HepG2 (cell line): Measurements from ENCODE around the gene FOXD2. TPM values are rescaled to one million over a fixed set of nuclear protein-coding genes. Genes with fewer than 3 reads are reported as not detected.
A peak's percentile ranks its signal among the peaks of the same experiment; 100 is the strongest.

Experiments used
- GTF3A ChIP-seq: sonication (generic); formaldehyde crosslinking; conservative IDR thresholded peaks from 2 replicates; pipeline ENCODE4 v1.4.0; 2020; ENCODE audit warnings: mild to moderate bottlenecking, missing genetic modification reagents
- HDAC1 ChIP-seq: sonication (generic); formaldehyde crosslinking; IDR thresholded peaks from 2 replicates; pipeline ENCODE4 v1.5.1; 2020; ENCODE audit warnings: mild to moderate bottlenecking, missing genetic modification reagents
- KLF15 ChIP-seq: sonication (generic); formaldehyde crosslinking; IDR thresholded peaks from 2 replicates; pipeline ENCODE4 v1.8.1; 2023; ENCODE audit warnings: borderline replicate concordance, mild to moderate bottlenecking, inconsistent platforms, missing genetic modification reagents, mixed read lengths
- KLF6 ChIP-seq: IDR thresholded peaks from 2 replicates; pipeline ENCODE4 v1.8.0; 2016; ENCODE audit warnings: missing biosample characterization, missing genetic modification reagents
- MAZ ChIP-seq, 2 experiments: sonication (generic) in 1 of 2; formaldehyde crosslinking in 1 of 2; IDR thresholded peaks; 2 replicates each; pipeline versions ENCODE4 v1.5.0 to v1.6.1; 2012 to 2020; ENCODE audit warnings: low read depth in 2 of 2, mild to moderate bottlenecking in 2 of 2, borderline replicate concordance in 1 of 2, improper control_type of control experiment in 1 of 2, low read length in 1 of 2, missing genetic modification reagents in 1 of 2, moderate library complexity in 1 of 2
- NFE2 ChIP-seq: sonication (generic); formaldehyde crosslinking; IDR thresholded peaks from 2 replicates; pipeline ENCODE4 v1.4.0; 2020; ENCODE audit warnings: missing genetic modification reagents
- NFRKB ChIP-seq: fragments of 450-650 bp; IDR thresholded peaks from 2 replicates; pipeline ENCODE4 v1.6.1; 2017
- PCBP2 ChIP-seq: fragments of 200-400 bp; formaldehyde crosslinking; optimal IDR thresholded peaks from 2 replicates; pipeline ENCODE3; 2018; ENCODE audit warnings: low read length, low read depth; ENCODE audit not compliant: poor library complexity, severe bottlenecking
- SNAPC2 ChIP-seq: sonication (generic); formaldehyde crosslinking; IDR thresholded peaks from 2 replicates; pipeline ENCODE4 v1.8.1; 2022; ENCODE audit warnings: mild to moderate bottlenecking, missing genetic modification reagents
- SRSF4 ChIP-seq: fragments of 200-400 bp; formaldehyde crosslinking; IDR thresholded peaks from one replicate; pipeline ENCODE4 v1.6.1; 2018; ENCODE audit warnings: mild to moderate bottlenecking, low read depth, low read length, moderate library complexity; ENCODE audit not compliant: poor library complexity, severe bottlenecking
- TBP ChIP-seq: sonication (generic); formaldehyde crosslinking; IDR thresholded peaks from 2 replicates; pipeline ENCODE4 v1.5.0; 2020; ENCODE audit warnings: missing genetic modification reagents
- THAP11 ChIP-seq: IDR thresholded peaks from 2 replicates; pipeline ENCODE4 v1.6.1; 2016; ENCODE audit warnings: missing biosample characterization, missing genetic modification reagents
- TOPORS ChIP-seq: sonication (generic); formaldehyde crosslinking; IDR thresholded peaks from 2 replicates; pipeline ENCODE4 v1.8.0; 2023; ENCODE audit warnings: mild to moderate bottlenecking, missing genetic modification reagents
- TSC22D2 ChIP-seq: sonication (generic); formaldehyde crosslinking; IDR thresholded peaks from 2 replicates; pipeline ENCODE4 v1.5.1; 2020; ENCODE audit warnings: missing genetic modification reagents, mild to moderate bottlenecking, borderline replicate concordance
- ZFYVE20 ChIP-seq: sonication (generic); formaldehyde crosslinking; IDR thresholded peaks from 2 replicates; pipeline ENCODE4 v1.8.0; 2023; ENCODE audit warnings: low read depth, mild to moderate bottlenecking, moderate library complexity, missing genetic modification reagents, borderline replicate concordance
- ZNF235 ChIP-seq: sonication (generic); formaldehyde crosslinking; IDR thresholded peaks from 2 replicates; pipeline ENCODE4 v1.8.1; 2023; ENCODE audit warnings: mild to moderate bottlenecking, missing genetic modification reagents, borderline replicate concordance
- ZSCAN20 ChIP-seq: sonication (generic); formaldehyde crosslinking; IDR thresholded peaks from 2 replicates; pipeline ENCODE4 v1.4.0; 2020; ENCODE audit warnings: missing genetic modification reagents, mild to moderate bottlenecking, borderline replicate concordance
- polyA plus RNA-seq, 8 experiments: library from polyadenylated mRNA; depleted of rRNA in 3 of 8; stranded (reverse) in 7 of 8; unstranded in 1 of 8; fragments of >200 nt; fragmentation: Illumina TruSeq in 4 of 8; extraction: Trizol in 4 of 8; gene quantifications; 2 replicates each; pipeline versions ENCODE4 v1.2.1 to v1.2.3, GENCODE V29; 2011 to 2016; ENCODE audit warnings: low read depth in 4 of 8, missing spikeins in 1 of 8, mixed read lengths in 1 of 8; ENCODE audit not compliant: insufficient read depth in 1 of 8
- total RNA-seq, 5 experiments: library from RNA; depleted of rRNA; stranded (reverse); fragments of >200 nt; fragmentation: Illumina TruSeq; extraction: Trizol; gene quantifications; 2 replicates each; pipeline ENCODE4 v1.2.3, GENCODE V29; 2016; ENCODE audit warnings: low read depth in 1 of 5
- TF ChIP-seq, protein P1 (sequence below): sonication (generic); formaldehyde crosslinking; IDR thresholded peaks from 2 replicates; pipeline ENCODE4 v1.4.0; 2020; ENCODE audit warnings: missing genetic modification reagents, mild to moderate bottlenecking, borderline replicate concordance
- TF ChIP-seq, protein P2 (sequence below): sonication (generic); formaldehyde crosslinking; IDR thresholded peaks from 2 replicates; pipeline ENCODE4 v1.4.0; 2020; ENCODE audit warnings: mild to moderate bottlenecking, missing genetic modification reagents
- TF ChIP-seq, protein P3 (sequence below): sonication (generic); formaldehyde crosslinking; IDR thresholded peaks from 2 replicates; pipeline ENCODE4 v1.4.0; 2020; ENCODE audit warnings: missing genetic modification reagents
- TF ChIP-seq, protein P4 (sequence below): fragments of 450-650 bp; IDR thresholded peaks from 2 replicates; pipeline ENCODE4 v1.6.1; 2016

The FOXD2 gene
- total and polyA plus RNA-seq, 2 of the 13 experiments (the other 11 are each of a cell fraction or from before 2014, with no cell fraction given), result 0.01 to 0.09 TPM

DNA sequence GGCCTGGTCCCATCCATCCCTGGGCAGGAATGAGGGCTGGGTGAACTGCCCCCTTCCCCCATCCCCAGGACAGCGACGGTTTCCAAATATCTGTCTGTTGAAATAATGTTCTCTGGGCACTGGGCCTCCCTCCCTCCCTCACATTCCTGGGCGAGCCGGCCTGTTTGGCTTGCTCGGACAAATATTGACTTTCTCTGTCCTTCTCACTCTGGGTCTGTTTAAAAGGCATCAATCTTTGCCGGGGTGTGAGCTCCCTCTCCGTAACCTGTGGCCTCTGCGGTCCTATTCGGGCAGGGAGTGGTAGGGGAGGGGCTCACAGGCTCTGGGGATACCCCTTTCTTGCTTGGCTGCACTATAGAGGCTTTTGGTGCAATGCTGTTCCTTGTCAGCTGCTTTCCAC, 40.2 kb downstream of the FOXD2 start (continued):
- TF ChIP-seq MAZ (IDR thresholded peaks at IDR 0.05; ENCODE audit: borderline replicate concordance, low read depth, low read length), result peak; percentile 96
- TF ChIP-seq MAZ (CRISPR knock-in tag; IDR thresholded peaks at IDR 0.05; ENCODE audit: low read depth), result peak; percentile 92
- no peak for TF ChIP-seq SRSF4
- TF ChIP-seq, protein P1, sequence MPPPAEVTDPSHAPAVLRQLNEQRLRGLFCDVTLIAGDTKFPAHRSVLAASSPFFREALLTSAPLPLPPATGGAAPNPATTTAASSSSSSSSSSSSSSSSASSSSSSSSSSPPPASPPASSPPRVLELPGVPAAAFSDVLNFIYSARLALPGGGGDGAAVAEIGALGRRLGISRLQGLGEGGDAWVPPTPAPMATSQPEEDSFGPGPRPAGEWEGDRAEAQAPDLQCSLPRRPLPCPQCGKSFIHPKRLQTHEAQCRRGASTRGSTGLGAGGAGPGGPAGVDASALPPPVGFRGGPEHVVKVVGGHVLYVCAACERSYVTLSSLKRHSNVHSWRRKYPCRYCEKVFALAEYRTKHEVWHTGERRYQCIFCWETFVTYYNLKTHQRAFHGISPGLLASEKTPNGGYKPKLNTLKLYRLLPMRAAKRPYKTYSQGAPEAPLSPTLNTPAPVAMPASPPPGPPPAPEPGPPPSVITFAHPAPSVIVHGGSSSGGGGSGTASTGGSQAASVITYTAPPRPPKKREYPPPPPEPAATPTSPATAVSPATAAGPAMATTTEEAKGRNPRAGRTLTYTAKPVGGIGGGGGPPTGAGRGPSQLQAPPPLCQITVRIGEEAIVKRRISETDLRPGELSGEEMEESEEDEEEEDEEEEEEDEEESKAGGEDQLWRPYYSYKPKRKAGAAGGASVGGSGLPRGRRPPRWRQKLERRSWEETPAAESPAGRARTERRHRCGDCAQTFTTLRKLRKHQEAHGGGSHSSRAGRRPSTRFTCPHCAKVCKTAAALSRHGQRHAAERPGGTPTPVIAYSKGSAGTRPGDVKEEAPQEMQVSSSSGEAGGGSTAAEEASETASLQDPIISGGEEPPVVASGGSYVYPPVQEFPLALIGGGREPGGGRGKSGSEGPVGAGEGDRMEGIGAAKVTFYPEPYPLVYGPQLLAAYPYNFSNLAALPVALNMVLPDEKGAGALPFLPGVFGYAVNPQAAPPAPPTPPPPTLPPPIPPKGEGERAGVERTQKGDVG (CRISPR knock-in tag), result no peak; the same call in 1 of the 2 replicates
- TF ChIP-seq HDAC1 (CRISPR knock-in tag), result peak; percentile 97
- no peak for TF ChIP-seq PCBP2
- no peak for TF ChIP-seq THAP11
- TF ChIP-seq KLF6 (CRISPR knock-in tag), result no peak
- TF ChIP-seq ZFYVE20, result no peak
- TF ChIP-seq TOPORS (CRISPR knock-in tag), result no peak; the same call in 1 of the 2 replicates
- TF ChIP-seq, protein P2, sequence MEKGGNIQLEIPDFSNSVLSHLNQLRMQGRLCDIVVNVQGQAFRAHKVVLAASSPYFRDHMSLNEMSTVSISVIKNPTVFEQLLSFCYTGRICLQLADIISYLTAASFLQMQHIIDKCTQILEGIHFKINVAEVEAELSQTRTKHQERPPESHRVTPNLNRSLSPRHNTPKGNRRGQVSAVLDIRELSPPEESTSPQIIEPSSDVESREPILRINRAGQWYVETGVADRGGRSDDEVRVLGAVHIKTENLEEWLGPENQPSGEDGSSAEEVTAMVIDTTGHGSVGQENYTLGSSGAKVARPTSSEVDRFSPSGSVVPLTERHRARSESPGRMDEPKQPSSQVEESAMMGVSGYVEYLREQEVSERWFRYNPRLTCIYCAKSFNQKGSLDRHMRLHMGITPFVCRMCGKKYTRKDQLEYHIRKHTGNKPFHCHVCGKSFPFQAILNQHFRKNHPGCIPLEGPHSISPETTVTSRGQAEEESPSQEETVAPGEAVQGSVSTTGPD (CRISPR knock-in tag), result no peak
- TF ChIP-seq KLF15, result no peak
- TF ChIP-seq, protein P3, sequence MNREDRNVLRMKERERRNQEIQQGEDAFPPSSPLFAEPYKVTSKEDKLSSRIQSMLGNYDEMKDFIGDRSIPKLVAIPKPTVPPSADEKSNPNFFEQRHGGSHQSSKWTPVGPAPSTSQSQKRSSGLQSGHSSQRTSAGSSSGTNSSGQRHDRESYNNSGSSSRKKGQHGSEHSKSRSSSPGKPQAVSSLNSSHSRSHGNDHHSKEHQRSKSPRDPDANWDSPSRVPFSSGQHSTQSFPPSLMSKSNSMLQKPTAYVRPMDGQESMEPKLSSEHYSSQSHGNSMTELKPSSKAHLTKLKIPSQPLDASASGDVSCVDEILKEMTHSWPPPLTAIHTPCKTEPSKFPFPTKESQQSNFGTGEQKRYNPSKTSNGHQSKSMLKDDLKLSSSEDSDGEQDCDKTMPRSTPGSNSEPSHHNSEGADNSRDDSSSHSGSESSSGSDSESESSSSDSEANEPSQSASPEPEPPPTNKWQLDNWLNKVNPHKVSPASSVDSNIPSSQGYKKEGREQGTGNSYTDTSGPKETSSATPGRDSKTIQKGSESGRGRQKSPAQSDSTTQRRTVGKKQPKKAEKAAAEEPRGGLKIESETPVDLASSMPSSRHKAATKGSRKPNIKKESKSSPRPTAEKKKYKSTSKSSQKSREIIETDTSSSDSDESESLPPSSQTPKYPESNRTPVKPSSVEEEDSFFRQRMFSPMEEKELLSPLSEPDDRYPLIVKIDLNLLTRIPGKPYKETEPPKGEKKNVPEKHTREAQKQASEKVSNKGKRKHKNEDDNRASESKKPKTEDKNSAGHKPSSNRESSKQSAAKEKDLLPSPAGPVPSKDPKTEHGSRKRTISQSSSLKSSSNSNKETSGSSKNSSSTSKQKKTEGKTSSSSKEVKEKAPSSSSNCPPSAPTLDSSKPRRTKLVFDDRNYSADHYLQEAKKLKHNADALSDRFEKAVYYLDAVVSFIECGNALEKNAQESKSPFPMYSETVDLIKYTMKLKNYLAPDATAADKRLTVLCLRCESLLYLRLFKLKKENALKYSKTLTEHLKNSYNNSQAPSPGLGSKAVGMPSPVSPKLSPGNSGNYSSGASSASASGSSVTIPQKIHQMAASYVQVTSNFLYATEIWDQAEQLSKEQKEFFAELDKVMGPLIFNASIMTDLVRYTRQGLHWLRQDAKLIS (CRISPR knock-in tag), result no peak
- no peak for TF ChIP-seq ZNF235 (CRISPR knock-in tag)
- no peak for TF ChIP-seq GTF3A
- TF ChIP-seq NFE2 (CRISPR knock-in tag), result no peak
- no peak for TF ChIP-seq TBP
- TF ChIP-seq, protein P4, sequence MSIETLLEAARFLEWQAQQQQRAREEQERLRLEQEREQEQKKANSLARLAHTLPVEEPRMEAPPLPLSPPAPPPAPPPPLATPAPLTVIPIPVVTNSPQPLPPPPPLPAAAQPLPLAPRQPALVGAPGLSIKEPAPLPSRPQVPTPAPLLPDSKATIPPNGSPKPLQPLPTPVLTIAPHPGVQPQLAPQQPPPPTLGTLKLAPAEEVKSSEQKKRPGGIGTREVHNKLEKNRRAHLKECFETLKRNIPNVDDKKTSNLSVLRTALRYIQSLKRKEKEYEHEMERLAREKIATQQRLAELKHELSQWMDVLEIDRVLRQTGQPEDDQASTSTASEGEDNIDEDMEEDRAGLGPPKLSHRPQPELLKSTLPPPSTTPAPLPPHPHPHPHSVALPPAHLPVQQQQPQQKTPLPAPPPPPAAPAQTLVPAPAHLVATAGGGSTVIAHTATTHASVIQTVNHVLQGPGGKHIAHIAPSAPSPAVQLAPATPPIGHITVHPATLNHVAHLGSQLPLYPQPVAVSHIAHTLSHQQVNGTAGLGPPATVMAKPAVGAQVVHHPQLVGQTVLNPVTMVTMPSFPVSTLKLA, result no peak
- no peak for TF ChIP-seq ZSCAN20 (CRISPR knock-in tag)
- no peak for TF ChIP-seq SNAPC2 (CRISPR knock-in tag)
- TF ChIP-seq TSC22D2, result no peak
- TF ChIP-seq NFRKB, result no peak
